HG03457 (cell line): ENCODE measurements around the gene PREX1.
"Not testable (repeated sequence)": the region's sequence is repeated elsewhere in the genome, so short reads cannot be mapped to it uniquely, and the experiment has no call there.

Source experiments
- ATAC-seq: cut with Tn5 transposase; IDR thresholded peaks from one replicate; pipeline ENCODE4 v1.9.1; 2021; ENCODE audit warnings: moderate number of reproducible peaks; ENCODE audit not compliant: unreplicated experiment

The PREX1 gene

DNA sequence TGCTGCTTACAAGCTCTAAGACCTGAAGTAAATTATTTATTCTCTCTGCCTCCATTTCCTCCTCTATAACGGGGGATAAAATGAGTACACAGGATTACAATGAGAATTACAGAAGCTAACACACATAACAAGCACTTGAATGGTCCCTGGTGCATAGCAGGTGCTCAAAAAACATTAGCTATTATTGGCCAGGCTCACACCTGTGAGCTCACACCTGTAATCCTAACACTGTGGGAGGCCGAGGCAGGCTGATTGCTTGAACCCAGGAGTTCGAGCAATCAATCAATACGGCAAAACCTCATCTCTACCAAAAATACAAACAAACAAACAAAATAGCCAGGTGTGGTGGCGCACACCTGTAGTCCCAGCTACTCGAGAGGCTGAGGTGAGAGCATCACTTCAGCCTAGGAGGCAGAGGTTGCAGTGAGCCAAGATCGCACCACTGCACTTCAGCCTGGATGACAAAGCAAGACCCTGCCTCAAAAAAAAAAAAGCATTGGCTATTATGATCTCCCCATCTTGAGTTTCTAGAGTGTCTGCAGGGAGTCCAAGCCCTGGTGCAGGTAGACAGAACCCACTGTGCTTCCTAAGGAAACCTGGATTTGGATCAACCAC is 68.1 kb downstream of the PREX1 start:
- ATAC-seq: no peak

DNA sequence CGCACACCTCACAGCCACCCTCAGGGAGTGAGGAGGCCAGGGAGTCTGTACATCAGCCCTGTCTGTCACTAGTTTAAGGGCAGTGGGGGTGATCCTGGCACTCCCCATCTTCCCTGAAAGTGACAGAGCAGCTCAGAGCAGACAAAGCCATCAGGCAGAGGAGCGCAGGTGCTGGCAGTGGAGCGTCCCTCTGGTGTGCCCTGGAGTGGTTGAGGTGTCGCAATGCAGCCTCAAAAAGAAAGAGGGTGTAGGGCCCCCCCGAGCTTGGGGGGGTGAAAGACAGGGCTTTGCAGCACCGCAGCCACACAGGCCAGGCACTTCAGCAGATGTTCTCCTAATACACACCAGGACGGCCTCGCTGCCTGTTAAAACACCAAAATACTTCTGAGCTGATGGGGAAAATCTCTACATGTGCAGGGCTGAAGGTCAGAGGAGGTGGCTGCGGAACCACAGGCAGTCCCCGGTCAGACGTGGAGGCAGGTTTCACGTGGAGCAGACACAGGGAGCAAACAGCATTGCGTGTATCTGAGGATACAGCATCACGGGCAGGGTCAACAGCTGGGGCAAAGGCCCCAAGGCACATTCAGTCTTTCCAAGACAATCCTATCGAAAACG is 69.5 kb downstream of the PREX1 start:
- ATAC-seq: no peak

DNA sequence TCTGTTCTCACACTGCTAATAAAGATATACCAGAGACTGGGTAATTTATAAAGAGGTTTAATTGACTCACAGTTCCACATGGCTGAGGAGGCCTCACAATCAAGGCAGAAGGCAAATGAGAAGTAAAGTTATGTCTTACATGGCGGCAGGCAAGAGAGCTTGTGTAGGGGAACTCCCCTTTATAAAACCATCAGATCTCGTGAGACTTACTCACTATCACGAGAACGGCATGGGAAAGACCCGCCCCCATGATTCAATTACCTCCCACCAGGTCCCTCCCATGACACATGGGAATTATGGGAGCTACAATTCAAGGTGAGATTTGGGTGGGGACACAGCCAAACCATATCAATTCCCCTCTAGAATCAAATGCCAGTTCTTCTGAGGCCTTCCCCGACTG is 71.0 kb downstream of the PREX1 start:
- not testable (repeated sequence) for ATAC-seq

DNA sequence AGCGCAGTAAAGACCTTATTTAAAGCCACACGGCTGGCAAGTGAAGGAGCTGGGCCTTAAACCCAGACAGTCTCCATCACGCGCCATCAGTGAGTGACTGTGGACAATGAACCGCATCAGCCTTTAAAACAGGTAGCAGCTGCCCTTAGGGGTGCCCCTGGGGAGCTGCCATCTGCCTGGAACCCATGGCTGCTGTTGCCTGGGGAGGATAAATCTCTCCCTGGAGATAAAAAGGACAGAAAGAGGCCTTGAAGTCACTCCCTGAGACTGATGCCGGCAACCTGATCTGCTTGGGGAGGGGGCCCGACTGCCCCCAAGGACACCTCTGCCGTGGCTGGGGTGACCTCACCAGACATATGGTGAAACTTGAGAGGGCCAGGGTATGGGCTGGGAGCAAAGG is 73.5 kb downstream of the PREX1 start:
- ATAC-seq: no peak

DNA sequence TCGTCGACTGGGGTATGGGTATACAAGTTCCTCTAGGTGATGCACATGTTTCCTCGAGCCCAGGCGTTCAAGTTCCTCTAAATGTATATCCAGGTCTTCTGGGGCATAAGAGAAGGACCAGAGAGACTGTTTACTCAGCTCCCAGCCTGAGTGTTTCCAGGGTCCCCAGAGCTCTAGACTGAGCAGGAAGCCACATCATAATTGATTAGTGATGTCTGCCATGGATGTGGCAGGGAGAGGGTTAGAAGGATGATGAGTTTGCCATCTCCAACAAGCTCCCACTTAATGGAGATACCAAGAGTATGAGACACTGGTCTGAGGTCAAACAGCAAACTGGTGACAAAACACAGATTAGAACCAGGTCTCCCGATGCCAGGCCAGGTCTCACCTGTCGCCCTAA is 74.8 kb downstream of the PREX1 start:
- no peak for ATAC-seq

DNA sequence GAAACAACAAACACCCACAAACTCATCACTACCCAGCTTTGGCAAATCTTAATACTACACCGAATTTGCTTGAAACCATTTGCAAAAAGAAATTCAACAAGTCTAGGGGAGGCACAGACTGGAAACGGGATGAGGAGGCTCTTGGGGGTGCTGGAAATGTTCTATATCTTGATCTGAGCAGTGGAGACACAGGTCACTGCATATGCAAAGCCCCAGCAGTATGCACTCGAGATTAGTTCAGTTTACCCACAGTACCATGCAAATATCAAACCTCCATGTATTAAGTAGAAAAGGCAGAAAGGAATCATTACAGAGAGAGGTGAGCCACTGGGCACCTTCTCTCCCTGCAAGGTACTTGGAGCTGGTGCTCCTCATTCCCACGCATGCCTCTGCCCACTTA is 75.9 kb downstream of the PREX1 start:
- no peak for ATAC-seq

DNA sequence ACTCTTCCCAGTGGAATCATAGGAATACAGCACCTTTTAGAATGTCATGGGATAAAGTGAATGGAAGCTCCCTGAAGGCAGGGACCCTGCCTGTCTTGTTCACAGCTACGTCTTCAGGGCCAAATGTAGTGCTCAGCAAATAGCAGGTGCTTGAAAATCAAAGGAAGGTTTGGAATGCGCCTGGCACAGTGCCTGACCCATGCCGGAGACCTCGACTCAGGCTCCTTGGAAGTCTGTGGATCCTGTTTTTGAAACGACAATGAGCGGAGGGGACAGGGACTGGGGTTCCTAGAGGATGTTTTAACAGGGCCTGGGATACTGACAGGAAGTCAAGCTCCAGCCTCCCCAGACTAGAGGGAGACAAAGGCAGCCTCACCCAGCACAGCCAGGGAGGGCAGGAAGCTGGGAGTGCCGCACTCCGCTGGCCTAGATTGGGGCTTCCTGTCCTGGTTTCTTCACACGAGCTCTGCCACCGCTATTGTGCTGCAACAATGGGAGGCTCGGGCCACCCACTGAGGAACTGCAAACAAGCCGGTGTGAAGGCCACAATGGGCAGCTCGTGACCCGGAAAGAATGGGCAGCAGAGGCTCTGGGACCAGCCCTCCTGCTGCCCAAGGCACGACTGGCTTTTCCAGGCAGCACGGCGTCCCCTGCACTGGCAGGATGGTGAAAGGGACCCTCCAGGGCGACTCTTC is 76.7 kb downstream of the PREX1 start:
- no peak for ATAC-seq

DNA sequence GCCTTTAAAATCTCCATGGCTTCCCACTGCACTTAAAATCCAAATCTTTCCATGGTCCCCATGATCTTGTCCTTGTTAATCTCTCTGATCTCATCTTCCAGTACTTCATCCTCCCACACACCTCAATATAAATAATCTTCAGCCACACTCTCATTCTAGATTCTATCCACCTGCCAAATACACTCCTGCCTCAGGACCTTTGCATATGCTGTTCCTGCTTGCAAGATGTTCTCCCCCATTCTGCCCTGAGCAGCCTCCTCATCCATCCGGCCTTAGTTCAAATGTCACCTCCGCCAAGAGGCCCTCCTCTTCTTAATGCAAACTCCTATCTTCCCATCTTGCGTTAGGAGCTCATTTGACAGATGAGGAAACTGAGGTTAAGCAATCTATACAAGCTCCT is 77.4 kb downstream of the PREX1 start:
- ATAC-seq: no peak

DNA sequence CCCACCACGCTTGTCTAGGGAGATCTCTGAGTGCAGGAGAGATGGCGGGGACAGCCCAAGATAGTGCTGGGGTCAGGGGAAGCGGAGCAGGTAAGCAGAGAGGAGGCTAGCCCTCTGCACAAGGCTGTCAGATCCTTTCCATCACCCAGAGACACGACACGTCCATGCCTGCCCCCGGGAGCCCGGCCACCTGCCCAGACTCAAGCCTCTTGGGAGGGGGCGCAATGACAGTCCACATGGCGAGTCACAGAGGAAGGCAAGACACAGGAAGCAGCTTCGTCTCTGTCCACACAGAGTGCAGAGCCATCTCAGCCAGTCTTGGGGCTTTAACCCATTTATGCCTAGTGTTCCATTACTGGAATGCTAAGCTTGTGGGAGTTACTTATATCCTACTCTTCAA is 78.4 kb downstream of the PREX1 start:
- no peak for ATAC-seq

DNA sequence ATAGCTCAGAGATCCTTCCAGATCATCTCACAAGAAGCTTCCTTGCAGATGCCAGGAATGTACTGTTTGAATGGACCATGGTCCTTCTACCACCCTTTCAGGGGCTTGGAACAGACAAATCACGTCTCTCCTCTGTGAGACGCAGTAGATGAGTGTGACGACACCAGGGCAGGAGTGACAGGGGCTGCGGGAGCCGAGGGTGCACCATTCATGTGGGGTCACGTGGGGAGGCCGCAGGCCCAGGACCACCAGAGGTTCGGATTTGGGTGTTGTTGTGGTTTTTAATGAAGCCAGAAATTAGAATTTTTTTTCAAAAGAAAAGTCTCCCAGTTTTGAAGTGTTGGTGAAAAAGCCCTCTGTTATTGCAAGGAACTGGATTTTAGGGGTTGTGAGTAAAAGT is 79.2 kb downstream of the PREX1 start:
- no peak for ATAC-seq

DNA sequence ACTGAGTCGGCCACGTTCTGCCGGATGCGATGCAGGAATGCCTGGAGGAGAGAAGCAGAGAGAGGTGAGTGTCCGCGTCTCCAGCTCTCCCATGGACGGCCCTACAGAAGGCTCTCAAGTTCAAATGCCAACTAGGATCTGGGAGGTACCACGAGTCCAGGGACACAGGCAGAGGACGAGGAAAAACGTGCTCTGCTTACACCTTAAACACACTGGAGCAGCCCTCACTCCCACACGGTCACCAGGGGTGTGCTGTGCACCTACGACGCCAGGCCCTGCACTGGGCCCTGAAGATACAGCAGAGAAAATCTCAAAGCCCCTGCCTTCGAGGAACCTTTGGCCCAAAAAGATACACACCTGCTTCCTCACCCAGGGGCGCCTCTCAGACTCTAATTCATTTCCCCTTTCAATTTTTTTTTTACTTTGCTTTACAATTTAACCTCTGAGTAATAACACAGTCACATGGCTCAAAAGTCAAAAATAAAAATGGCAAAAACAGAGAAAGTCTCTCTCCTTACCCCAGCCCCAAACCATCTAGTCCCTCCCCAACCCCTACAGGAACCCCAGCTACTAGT is 79.9 kb downstream of the PREX1 start:
- no peak for ATAC-seq

DNA sequence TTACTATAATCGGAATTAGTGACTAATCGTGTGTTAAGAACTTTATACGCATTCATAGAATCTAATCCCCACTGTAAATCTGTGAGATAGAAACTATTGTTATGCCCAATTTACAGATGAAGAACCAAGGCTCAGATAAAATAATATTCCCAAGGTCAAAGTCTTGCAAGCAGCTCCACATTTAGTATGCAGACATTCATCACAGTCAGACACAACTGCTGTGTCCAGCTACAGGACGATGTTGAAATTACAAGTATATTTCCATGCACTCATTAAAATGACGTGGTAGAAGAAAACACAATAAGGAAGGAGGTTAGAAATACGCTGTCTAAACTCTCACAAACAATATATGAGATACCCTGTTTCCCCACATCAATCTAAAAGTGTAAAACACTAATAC is 82.5 kb downstream of the PREX1 start:
- no peak for ATAC-seq

DNA sequence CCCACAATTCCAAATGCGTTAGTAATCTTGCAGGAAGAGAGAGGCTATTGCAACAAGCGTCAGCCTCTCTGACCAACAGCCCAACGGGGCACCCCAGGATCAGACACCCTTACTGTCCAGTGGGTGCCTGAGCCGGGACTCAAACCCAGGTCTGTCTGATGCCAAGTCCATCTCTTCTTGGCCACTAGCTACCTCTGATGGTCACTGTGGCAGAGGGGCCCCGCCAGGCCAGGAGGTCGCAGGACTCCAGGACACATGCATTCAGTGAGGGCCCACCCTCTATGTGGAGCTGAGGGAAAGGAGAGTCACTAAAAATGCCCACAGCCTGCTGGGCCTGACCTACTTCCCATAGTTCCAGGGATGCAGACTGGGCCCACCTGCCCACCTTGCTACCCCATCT is 83.3 kb downstream of the PREX1 start:
- no peak for ATAC-seq

DNA sequence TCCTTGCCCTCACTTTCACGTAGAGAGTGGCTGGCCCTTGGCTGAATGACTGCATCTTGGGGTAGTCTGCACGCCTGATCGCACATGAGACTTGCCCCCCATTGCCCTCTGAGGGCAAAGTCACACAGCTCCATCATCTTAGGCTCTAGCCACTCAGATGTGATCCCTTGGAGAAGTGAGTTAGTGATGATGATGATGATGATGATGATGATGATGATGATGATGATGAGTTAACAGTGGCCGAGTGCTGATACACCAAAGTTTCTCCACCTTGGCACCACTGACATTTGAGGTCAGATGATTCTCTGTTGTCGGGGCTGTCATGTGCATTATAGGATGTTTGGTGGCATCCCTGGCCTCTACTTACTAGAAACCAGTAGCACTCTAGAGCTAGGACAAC is 84.0 kb downstream of the PREX1 start:
- ATAC-seq: no peak

DNA sequence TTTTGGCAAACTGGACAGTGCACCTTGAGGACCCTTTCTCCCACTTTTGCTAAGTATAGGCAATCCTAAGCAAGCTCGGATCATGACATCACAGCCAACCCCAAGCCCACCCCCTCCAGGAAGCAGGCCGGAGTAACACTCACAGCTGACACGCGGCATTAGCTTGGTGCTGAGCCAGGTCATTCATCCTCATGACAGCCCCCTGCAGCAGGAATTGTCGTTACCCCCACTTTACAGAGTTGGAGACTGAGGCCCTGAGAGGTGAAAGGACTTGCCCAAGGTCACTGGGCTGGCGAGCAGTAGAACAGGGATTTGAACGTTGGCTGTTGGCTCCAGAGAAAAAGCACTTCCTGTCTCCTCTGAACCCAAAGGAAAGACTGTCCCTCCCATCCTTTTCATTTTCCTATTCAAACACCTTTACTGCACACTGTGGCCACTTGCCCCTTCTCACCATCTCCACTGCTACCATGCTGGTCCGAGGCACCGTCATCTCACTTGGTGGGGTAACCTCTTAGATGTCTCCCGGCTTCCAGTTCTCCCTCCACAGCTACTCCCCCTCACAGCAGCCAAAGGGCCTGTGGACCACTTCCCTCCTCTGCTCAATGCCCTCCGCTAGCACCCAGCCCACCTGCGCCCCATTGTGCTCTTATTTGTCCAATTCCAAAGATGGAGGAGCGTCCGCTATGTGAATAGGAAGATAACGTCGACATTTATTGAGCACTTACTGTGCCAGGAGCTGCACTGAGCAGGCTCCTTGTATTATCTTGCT is 84.7 kb downstream of the PREX1 start:
- ATAC-seq: no peak

DNA sequence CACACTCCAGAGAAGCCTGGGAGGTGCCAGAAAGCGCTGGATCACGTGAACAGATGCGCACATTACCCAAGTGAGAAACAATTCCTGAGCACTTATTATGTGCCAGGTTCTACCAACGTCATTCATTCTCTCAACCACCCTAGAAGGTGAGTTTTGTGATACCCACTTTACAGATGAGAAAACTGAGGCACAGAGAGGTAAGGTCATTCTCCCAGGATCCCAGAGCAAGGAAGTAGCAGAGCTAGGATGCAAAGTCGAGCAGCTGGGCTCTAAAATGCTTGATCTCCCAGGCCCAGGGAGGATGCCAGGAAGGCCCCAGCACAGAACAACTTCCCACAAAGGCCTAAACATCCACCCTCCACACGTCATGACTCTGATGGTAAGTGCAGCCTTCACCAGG is 85.6 kb downstream of the PREX1 start:
- ATAC-seq: no peak

DNA sequence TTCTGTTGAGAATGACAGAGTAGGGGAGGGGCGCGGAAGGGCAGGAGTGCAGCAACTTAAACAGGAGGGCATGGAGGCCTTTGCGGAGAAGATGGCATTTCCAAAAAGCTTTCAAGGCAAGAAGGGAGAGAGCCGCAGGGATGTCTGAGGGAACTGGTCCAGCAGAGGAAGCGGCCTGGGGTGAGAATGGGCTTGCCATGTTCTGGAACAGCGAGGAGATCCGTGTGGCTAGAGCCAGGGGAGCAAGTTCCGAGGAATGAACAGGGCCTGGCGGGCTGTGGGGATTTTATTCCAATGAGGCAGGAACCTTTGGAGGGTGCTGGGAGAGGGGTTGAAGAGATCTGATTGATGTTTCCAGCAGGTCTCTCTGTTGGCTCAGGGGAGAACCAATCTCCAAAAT is 86.1 kb downstream of the PREX1 start:
- ATAC-seq: no peak

DNA sequence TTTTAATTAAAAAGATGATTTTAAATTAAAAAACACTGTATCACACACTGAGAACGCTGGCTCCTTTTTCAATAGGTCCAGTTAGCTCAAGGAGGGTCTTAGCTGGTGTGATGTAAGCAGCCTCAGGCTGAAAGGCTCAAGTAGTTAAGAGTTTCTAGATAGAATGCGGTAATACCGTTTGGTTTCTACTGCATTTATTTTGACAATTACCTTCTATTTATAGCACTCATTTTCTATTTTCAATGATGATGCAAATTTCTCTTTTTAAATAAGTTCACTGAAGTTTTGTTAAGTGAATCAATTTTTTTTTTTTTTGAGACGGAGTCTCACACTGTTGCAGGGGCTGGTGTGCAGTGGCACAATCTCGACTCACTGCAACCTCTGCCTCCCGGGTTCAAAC is 87.1 kb downstream of the PREX1 start:
- ATAC-seq: no peak

DNA sequence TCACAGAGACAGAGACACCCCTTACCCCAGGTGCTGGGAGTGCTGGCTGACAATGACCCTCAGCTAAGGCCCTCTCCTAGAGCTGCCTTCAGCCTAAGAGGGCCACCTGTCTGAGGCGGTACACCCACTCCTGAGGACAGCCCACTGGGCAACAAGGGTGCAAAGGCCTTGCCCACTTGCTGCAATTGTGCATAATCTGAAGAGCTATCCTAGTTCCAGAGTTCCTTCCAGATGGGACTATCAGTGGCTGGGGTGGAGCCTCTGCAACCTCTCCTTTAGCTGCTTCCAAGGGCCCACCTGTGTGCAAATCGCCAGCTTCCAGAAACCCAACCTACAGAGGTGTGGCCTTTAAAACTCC is 87.5 kb downstream of the PREX1 start:
- ATAC-seq: no peak

DNA sequence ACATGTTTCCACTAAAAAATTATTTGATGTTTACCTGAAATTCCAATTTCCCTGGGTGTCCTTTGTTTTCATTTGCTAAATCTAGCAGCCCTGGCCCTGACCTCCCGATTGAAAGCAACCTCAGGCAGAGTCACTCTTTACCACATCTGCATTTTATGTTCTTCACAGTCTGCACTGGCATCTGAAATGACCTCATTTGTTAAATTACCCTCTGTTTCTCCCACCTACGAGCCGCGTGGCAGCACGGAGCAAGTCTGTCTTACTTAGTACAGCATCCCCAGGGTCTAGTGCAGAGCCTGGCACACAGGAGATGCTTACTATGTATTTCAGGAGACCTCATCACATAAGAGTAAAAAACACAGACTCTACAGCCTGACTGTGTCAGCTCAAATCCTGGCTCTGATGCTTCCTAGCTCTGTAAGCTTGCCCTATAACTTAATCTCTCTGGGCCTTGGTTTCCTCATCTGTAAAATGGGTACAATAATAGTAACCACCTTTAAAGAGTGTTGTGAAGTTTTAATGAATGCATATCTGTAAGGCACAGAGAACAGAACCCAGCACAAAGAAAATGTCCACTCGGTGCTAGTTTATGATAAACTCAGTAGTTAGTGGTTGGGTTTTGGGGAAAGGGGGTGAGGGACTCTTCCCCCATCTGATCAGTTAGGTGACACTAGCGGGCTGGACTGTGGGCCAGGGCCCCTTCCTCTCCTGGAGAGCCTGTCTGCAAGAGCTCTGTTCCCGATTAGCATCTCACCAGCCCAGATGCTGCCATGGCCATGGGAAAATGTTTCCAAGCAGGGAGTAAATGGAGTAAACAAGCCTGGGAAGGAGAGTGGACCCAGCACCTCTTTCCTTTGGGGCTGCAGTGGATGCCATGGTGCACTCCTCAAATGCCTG is 88.2 kb downstream of the PREX1 start:
- no peak for ATAC-seq
